Mesothelial cell of epicardium (in vitro differentiated cells): ENCODE measurements around the gene OPTC. TPM values are rescaled to one million over a fixed set of nuclear protein-coding genes. Genes with fewer than 3 reads are reported as not detected.

ENCODE experiments used
- DNase-seq, 2 experiments: peaks; one replicate each; pipeline ENCODE4 v3.0.0; 2021; ENCODE audit warnings: low spot score in 2 of 2; ENCODE audit not compliant: unreplicated experiment in 2 of 2
- H3K27ac Mint-ChIP-seq: 2 replicates; pipeline ENCODE4 v1.8.0; 2021; ENCODE audit warnings: mixed read lengths
- H3K27me3 Mint-ChIP-seq: 2 replicates; pipeline ENCODE4 v1.8.0; 2021; ENCODE audit warnings: low read depth, mixed read lengths
- H3K36me3 Mint-ChIP-seq: 2 replicates; pipeline ENCODE4 v1.8.0; 2021; ENCODE audit warnings: mixed read lengths
- H3K4me1 Mint-ChIP-seq: 2 replicates; pipeline ENCODE4 v1.8.0; 2021; ENCODE audit warnings: mixed read lengths
- H3K4me3 Mint-ChIP-seq: 2 replicates; pipeline ENCODE4 v1.8.0; 2021; ENCODE audit warnings: mild to moderate bottlenecking, moderate library complexity, mixed read lengths
- H3K9me3 Mint-ChIP-seq: 2 replicates; pipeline ENCODE4 v1.8.0; 2021; ENCODE audit warnings: mixed read lengths
- CTCF ChIP-seq: fragments of 200-600 bp; sonication (generic); IDR thresholded peaks from one replicate; pipeline ENCODE4 v1.5.0; 2021; ENCODE audit warnings: antibody characterized with exemption; ENCODE audit not compliant: unreplicated experiment
- total RNA-seq: library from RNA; stranded (reverse); gene quantifications from 3 replicates; pipeline ENCODE4 v1.2.1, GENCODE V29; 2021

OPTC gene
- total RNA-seq, 1 donor from 2014 or later: not detected

GRCh38 chr1:203473281-203473680, 20.7 kb upstream of the OPTC start:
- no peak overlapping the region for H3K27ac Mint-ChIP-seq
- DNase-seq: no peak
- H3K4me3 Mint-ChIP-seq: no peak overlapping the region
- TF ChIP-seq CTCF: no peak
- H3K4me1 Mint-ChIP-seq: peaks cover 20% of the 10 kb centered on the region
- H3K9me3 Mint-ChIP-seq: no peaks in the 10 kb centered on the region
- H3K27me3 Mint-ChIP-seq: peaks cover 1% of the 10 kb centered on the region
- no peaks in the 10 kb centered on the region for H3K36me3 Mint-ChIP-seq

- TF ChIP-seq CTCF: no peak
- Mint-ChIP-seq H3K4me3 (no peak overlapping the region), H3K27ac (no peak overlapping the region), H3K27me3 (peaks cover 1% of the 10 kb centered on the region), H3K4me1 (peaks cover 20% of the 10 kb centered on the region), H3K36me3 (no peaks in the 10 kb centered on the region), H3K9me3 (no peaks in the 10 kb centered on the region)
- no peak for DNase-seq
Observed at GRCh38 chr1:203473781-203474305, 20.1 kb upstream of the OPTC start.

GRCh38 chr1:203475012-203475981, 18.7 kb upstream of the OPTC start, which contains the start of gene PRELP:
Gene PRELP (plus strand): TSS chr1:203475806. CDS start chr1:203483185, 7,379 bp downstream.
- Mint-ChIP-seq H3K27ac (peak within 1 kb of the TSS; percentile 84), H3K4me3 (peak within 1 kb of the TSS; percentile 2), H3K4me1 (peaks cover 21% of the 10 kb centered on the region), H3K27me3 (peaks cover 1% of the 10 kb centered on the region), H3K9me3 (no peaks in the 10 kb centered on the region), H3K36me3 (no peaks in the 10 kb centered on the region)
- TF ChIP-seq CTCF: no peak
- DNase-seq: no peak

GRCh38 chr1:203476216-203476814, 17.6 kb upstream of the OPTC start:
- peak overlapping the region; percentile 2 for H3K4me3 Mint-ChIP-seq
- H3K4me1 Mint-ChIP-seq: peaks cover 27% of the 10 kb centered on the region
- peaks cover 1% of the 10 kb centered on the region for H3K27me3 Mint-ChIP-seq
- H3K9me3 Mint-ChIP-seq: no peaks in the 10 kb centered on the region
- no peak for DNase-seq
- no peak for TF ChIP-seq CTCF
- no peaks in the 10 kb centered on the region for H3K36me3 Mint-ChIP-seq
- peak overlapping the region; percentile 47 for H3K27ac Mint-ChIP-seq

GRCh38 chr1:203477748-203478147, 16.2 kb upstream of the OPTC start:
- H3K9me3 Mint-ChIP-seq: no peaks in the 10 kb centered on the region
- no peak for DNase-seq
- no peak overlapping the region for H3K27ac Mint-ChIP-seq
- H3K4me1 Mint-ChIP-seq: peaks cover 31% of the 10 kb centered on the region
- peaks cover 1% of the 10 kb centered on the region for H3K27me3 Mint-ChIP-seq
- TF ChIP-seq CTCF: no peak
- no peaks in the 10 kb centered on the region for H3K36me3 Mint-ChIP-seq
- no peak overlapping the region for H3K4me3 Mint-ChIP-seq
